ENCODE data around the gene IL17A.

Gene IL17A

GRCh38 chr6:52186075-52186474 lies at the start of gene IL17A:
Gene IL17A (plus strand): TSS chr6:52186375. CDS start chr6:52186432, 57 bp downstream.
- no peak for DNase-seq

- no peak for DNase-seq
These were observed 49.2 kb upstream of the IL17A start for GRCh38 chr6:52136934-52137467.

GRCh38 chr6:52138284-52138683 lies 47.9 kb upstream of the IL17A start:
- no peak for DNase-seq

- no peak for DNase-seq
These were observed 46.0 kb upstream of the IL17A start for GRCh38 chr6:52139985-52140680.

- DNase-seq = no peak
These were observed 44.6 kb upstream of the IL17A start for GRCh38 chr6:52141596-52141995.

- no peak for DNase-seq
These were observed 43.6 kb upstream of the IL17A start for GRCh38 chr6:52142556-52142955.

- no peak for DNase-seq
These were observed 42.6 kb upstream of the IL17A start for GRCh38 chr6:52143551-52143950.

- DNase-seq = no peak
These were observed 41.7 kb upstream of the IL17A start for GRCh38 chr6:52144196-52145076.

- no peak for DNase-seq
These were observed 39.2 kb upstream of the IL17A start for GRCh38 chr6:52146851-52147445.

GRCh38 chr6:52149076-52149475 lies 37.1 kb upstream of the IL17A start:
- no peak for DNase-seq

GRCh38 chr6:52149949-52150348 lies 36.2 kb upstream of the IL17A start:
- DNase-seq = no peak

- no peak for DNase-seq
These were observed 34.1 kb upstream of the IL17A start for GRCh38 chr6:52152070-52152423.

GRCh38 chr6:52152711-52153160 lies 33.4 kb upstream of the IL17A start:
- DNase-seq = no peak

GRCh38 chr6:52154381-52154780 lies 31.8 kb upstream of the IL17A start:
- DNase-seq = no peak

GRCh38 chr6:52155791-52156576 lies 30.2 kb upstream of the IL17A start:
- no peak for DNase-seq

- peak; percentile 43 to 48 for DNase-seq
These were observed 28.8 kb upstream of the IL17A start for GRCh38 chr6:52157301-52157941.

- DNase-seq = peak in 1 of 2 donors; percentile 18
These were observed 25.6 kb upstream of the IL17A start for GRCh38 chr6:52160472-52161104.

- DNase-seq = peak; percentile 13 to 26
These were observed 24.3 kb upstream of the IL17A start for GRCh38 chr6:52161689-52162438.

- DNase-seq = no peak
These were observed 23.0 kb upstream of the IL17A start for GRCh38 chr6:52162940-52163908.

Data from stimulated activated CD4-positive, alpha-beta T cell treated with anti-CD3 and anti-CD28 coated beads, Interleukin-2, amount 100 ng/mL, for 24 hours (primary cell).